ENCODE measurements around the gene NF2.

The NF2 gene

DNA sequence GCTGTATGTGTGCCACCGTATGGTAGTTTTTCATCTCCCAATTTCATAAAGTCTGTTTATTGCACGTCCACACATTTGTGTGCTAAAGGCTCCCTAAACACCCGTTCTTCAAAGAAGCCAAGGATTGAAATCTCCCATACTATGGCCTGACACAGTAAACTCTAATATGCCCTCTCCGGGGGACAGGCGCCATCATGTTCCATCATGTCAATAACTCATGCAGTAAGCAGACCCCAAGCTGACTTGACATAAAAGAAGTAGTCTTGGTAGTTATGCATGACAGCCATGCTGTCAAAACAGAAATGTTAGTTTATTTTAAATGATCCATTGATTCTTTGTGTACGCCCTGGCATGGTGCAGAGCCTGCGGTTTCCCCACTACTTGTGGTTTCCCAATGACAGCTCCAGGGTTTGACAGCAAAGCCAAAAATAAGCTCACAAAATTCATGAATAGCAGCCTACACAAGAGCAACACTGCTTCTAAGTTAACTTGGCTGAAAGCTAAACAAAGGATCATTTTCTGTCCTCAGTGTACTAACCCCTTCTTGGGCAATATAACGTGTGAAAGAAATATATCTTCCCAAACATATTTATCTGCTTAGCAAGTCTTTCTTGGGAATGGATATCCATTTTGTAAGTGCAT, 59.9 kb downstream of the NF2 start:
- DNase-seq (ENCODE audit: low read depth in 2 of 2): no peak

GRCh38 chr22:29665486-29665885, 62.1 kb downstream of the NF2 start:
- DNase-seq (ENCODE audit: low read depth in 2 of 2): no peak

DNA sequence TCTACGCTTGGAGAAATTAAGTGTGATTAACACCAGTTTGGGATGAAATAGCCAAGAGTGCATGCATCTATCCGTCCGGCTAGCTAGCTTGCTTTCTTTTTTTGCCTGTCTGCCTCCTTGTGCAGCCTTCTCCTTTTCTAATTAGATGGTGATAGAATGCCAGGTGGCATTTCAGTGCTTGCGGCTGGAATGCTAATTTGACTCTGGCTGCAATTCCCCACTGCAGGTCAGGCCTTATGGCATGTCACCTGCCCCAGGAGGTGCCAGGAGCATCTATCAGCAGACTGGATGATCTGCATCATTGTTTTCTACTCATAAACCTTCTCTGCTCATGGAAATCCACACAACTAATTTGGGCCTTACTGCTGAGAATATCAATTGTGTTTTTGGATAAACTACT, 65.2 kb downstream of the NF2 start:
- DNase-seq (ENCODE audit: low read depth in 2 of 2): no peak

DNA sequence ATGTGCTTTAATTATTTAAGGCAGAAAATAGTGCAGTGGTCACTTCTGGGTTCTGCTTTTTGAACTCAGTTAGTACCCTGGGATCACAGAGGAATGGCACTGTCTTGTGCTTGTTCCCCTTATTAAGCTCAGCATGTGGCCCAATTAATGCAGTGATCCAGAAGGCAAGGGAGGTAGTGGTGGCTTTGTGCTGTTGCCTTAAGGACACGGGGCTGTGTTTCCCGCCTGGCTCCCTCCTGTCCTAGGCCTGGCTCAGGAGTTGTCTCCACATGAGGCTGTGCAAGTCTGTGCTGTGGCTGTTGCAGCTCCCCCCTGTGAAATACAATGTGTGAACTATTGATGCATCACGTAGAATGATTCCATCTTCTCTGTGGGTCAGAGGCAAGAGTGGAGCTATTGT, 67.2 kb downstream of the NF2 start:
- DNase-seq (ENCODE audit: low read depth in 2 of 2): no peak

GRCh38 chr22:29673361-29674066, 70.1 kb downstream of the NF2 start:
- no peak for DNase-seq (ENCODE audit: low read depth in 2 of 2)

GRCh38 chr22:29674121-29674520, 70.7 kb downstream of the NF2 start:
- DNase-seq (ENCODE audit: low read depth in 2 of 2): no peak

DNA sequence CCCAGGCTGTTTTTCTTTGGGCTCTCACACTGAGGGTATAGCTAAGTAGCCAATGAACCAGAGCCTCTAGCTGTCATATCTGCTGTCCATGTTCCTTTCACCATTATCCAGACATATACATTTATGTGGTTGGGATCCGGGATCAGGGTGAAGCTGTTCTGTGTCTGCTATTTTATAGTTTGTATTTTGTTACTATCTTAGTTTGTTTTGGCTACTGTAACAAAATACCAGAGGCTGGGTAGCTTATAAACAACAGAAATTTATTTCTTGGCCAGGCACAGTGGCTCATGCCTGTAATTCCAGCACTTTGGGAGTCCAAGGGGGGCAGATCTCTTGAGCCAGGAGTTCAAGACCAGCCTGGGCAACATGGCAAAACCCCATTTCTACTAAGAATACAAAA, 75.9 kb downstream of the NF2 start:
- DNase-seq (ENCODE audit: low read depth in 2 of 2): no peak

- DNase-seq (ENCODE audit: low read depth in 2 of 2): no peak
These were observed 80.1 kb downstream of the NF2 start for GRCh38 chr22:29683536-29683935.

GRCh38 chr22:29684244-29684643, 80.8 kb downstream of the NF2 start:
- DNase-seq (ENCODE audit: low read depth in 2 of 2): no peak

DNA sequence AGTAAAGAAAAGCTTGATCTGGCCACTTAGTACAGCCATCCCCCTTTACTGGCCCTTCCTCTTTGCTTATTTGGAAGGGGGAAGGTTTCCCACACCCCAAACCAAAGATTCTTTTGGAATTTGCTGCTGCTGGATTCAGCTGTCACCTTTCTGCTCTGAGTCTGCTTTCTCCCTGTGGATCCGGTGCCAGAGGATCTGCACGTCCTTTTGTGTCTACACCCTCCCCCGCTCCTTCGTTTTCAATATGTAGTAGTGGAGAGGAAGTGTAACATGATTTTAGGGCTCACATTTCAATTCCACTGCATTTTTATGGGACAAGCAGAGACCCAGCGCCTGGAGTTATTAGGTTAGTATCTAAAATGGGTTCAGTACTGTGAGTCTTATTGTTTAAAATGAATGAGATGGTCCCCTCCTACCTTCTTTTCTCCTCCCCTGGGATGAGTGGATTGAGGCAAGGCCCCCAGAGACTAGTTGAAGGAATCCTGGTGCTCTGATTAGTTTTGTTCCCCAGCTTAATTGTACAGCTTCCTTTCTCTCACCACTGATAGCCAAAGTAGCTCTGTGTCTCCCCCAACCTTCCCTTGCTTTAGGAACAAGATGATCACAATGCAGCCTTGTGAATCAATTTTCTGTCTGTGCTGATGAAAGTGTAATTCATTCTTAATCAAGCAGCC, 85.9 kb downstream of the NF2 start:
- DNase-seq (ENCODE audit: low read depth in 2 of 2): no peak

DNA sequence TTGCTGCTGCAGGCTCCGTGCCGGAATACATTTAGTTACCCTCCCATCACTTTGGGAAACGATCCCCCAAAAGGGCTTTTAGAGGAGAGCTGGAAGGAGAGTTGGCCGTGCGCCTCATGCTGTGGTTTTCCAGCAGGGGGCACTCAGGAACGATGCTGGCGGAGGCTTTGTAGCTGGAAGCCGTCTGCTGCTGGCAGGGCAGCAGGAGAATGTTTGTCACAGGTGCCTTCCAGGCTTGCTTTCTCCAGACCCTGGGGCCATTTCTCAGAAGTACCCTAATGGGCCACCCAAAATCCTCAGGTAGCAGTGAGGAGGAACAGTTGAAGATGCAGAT, 86.4 kb downstream of the NF2 start:
- DNase-seq (ENCODE audit: low read depth in 2 of 2): peak; percentile 12 to 32

GRCh38 chr22:29690476-29690875, 87.0 kb downstream of the NF2 start:
- DNase-seq (ENCODE audit: low read depth in 2 of 2): no peak

DNA sequence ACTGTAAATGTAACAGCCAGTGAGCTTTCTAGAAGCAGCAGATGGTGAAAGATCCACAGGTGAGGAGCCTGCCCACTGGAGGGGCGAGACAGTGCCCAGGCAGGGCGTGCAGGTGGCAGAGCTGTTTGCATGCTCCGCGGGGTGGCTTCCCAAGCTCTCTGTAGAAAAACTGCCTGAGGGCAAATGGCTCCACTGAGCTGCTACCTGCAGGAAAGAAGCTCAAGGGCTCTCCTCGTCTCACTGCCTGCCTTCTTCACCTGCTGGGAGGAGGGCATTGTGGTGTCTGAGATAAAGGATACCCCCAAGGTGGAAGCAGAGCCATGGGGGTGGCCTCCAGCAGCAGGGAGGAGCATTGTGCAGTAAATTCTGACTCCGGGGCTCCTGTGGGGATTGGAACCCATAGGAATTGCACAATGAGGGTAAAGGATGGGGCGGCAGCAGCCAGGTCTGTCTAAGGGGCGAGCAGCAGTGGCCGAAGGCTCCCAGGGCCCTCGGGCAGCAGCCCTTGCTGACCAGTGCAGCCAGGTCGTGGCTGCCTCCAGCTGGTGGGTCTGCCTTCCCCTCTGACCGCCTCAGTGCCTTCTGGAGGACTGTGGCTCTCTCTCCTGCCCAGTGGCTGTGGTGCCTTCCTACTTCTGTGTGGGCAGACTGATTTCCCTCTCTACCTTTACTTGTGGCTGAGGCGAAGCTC, 88.3 kb downstream of the NF2 start:
- DNase-seq (ENCODE audit: low read depth in 2 of 2): no peak

DNA sequence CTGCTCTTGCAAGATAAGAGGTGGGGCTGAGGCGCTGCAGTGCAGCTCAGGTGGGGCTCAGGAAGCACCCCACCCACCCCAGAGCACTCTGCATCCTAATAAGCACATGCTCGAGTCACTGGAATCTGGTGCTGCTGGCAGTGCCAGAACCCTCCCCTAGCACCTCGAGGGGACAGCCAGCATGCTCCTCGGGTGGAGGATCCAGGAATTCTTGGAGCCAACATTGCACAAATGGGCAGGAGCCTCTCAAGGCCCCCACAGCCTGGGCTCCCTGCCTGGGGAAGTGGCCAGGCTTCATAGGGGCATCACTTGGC, 88.9 kb downstream of the NF2 start:
- DNase-seq (ENCODE audit: low read depth in 2 of 2): no peak

DNA sequence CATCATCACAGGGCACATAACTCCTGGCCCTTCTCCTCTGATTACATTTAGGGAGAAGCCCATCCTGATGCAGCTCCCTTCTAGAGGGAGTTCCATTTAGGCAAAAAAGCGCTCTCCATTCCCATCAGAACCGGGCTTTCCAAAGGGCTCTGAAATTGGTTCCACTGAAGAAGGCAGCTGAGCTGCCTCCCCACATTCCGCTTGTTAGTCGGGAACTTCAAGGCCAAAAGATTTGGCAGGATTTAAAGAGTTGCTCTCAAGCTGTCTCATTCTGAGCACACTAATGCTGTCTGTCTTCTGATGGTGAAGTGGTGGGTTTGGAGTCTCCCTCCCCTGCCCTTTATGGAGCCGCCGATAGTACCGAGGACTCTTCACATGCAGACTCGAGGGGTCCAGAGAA, 89.7 kb downstream of the NF2 start:
- DNase-seq (ENCODE audit: low read depth in 2 of 2): no peak

DNA sequence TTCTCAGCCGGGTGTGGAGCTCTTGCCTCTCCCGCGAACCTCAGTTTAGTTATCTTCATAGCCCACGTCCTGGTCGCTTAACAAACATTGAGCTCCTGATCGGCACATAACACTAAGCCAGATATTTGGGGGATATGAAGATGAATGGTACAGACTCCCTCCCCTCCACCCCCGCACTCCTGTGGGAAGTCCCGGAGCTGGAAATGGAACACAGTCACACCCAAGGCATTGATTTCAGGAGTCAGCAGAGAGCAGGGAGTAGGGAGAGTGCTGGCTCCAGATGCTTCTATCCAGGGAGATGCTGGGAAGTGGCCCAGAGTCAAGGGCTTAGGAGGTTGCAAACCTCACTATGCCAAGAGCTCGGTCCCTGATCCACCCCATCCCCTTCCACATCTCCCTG, 90.2 kb downstream of the NF2 start:
- no peak for DNase-seq (ENCODE audit: low read depth in 2 of 2)

DNA sequence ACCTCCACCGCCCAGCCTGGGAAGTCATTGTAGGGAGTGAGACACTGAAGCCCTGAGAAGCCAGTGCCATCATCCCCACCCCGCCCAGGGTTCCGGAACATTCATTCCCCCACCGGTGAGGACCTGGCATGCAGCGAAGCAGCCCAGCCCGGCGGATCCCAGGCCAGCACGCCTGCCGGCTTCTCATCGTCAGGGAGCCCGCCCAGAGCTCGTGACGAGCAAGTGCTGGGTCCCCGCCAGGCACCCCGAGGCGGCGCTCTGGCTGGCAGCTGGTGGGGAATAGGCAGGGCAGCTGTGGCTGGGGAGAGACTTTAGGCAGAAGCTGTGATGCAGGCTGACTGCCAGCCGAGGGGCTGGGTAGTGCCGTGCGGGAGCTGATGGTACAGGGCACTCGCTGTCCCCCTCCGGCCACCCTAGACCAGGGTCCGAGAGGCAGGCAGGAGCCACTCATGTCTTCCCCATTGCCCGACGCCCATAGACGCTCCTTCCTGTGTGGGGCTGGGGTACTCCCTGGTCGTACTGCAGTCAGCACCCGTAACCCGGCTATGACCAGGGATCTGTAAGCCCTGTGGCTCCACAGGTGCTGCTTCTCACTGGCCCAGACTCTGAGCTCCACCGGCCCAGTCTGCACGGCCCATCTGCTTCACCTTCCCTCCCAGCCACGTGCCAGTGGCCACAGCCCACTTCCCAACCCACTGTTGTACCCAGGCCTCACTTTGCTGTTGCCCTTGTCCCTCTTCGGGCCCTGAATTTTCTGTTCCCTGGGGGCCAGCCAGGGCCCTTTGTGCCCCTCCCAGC, 91.9 kb downstream of the NF2 start:
- no peak for DNase-seq (ENCODE audit: low read depth in 2 of 2)

GRCh38 chr22:29697853-29698598, 94.6 kb downstream of the NF2 start:
- DNase-seq (ENCODE audit: low read depth in 2 of 2): no peak

- no peak for DNase-seq (ENCODE audit: low read depth in 2 of 2)
These were observed 96.9 kb downstream of the NF2 start for GRCh38 chr22:29700206-29700899.

GRCh38 chr22:29700900-29701154, 97.4 kb downstream of the NF2 start:
- DNase-seq (ENCODE audit: low read depth in 2 of 2): no peak

Data from activated CD4-positive, alpha-beta T cell treated with anti-CD3 and anti-CD28 coated beads for 24 hours (primary cell).